HG03565 (cell line): Measurements from ENCODE around the gene TENM3.
A peak's percentile ranks its signal among the peaks of the same experiment; 100 is the strongest.

Experiments
- ATAC-seq: cut with Tn5 transposase; IDR thresholded peaks from one replicate; pipeline ENCODE4 v1.9.1; 2021; ENCODE audit warnings: mild to moderate bottlenecking, moderate library complexity; ENCODE audit not compliant: unreplicated experiment

Gene TENM3

GRCh38 chr4:182825786-182826185 lies 582.6 kb downstream of the TENM3 start:
- no peak for ATAC-seq

DNA sequence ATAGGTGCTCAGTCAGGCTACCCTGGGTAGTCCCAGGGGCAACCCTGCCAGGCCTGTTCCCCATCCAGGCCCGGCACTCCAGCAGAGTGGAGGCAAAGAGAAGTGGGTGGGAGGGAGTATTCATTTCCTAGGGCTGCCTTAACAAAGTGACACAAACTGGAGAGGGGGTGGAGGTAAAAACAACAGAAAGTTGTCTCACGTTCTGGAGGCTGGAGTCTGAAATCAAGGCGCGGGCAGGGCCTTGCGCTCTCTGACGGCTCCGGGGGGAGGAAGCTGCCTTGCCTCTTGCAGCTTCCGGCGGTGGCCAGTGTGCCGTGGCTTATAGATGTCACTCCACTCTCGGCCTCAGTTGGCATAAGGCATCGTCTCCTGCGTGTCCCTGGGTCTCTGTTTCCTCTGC lies 583.2 kb downstream of the TENM3 start:
- ATAC-seq: peak; percentile 48

DNA sequence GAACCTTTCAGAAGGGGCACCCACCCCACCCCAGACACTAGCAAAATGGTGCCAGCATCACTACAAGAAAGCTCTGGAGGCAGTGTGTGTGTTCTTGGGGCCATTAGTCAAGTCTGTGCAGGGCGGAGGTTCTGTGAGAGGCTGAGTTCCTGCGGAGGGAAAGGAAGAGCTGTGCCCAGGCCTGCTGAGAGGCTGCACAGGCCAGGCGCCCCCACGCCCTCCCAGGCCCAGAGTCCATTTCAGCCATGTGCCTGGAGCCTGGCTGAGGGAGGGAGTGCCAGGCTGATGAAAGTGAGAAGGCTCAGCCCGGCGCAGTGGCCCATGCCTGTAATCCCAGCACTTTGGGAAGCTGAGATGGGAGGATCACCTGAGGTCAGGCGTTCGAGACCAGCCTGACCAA lies 584.0 kb downstream of the TENM3 start:
- no peak for ATAC-seq

DNA sequence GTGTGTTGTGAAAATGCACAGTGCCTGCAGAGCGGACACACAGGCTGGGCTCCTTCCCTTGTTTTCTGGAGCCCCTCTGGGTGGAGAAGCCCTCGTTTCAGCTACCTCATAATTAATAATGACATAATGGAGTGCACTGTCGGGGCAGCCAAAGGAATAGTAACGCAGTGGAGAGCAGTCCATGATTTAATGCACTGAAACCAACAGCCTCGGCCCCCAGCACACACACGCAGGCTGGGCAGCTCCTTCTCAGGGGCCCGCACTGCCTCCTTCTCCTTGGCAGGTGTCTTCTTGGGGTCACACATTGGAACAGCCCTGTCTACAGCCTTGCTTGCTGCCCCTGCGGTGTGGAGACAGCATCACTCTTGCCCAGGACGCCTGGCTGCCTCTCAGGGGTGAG lies 584.8 kb downstream of the TENM3 start:
- ATAC-seq: no peak

DNA sequence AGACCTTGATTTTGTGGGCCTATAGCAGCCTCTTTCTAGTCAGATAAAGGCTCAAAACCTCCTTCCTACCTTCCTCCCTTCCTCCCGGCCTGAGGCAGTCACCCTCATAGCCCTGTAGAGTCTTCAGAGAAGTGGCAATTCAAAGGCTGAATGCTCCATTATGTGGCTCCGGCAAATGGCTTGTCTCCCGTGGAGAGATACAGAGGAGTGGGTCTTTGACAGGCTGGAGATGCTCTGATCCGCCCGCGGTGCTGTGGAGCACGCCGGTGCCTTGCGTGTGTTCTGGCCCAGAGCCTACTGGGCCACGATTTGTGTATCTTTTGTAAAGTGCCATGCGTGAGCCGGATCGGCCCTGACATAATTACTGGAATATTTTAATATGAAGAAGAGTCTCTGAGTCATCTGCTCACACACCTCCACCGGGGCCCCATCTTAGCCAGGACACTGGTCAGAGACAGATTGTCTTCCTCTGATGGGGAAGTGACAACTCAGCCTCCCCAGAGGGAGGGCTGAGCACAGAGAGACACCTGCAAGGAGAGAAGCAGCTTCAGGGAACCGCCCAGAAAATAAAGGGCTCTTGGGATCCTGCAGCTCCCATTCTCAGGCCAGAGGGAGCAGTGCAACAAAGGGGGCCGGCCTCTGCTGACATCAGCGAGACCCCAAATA lies 585.3 kb downstream of the TENM3 start:
- no peak for ATAC-seq

DNA sequence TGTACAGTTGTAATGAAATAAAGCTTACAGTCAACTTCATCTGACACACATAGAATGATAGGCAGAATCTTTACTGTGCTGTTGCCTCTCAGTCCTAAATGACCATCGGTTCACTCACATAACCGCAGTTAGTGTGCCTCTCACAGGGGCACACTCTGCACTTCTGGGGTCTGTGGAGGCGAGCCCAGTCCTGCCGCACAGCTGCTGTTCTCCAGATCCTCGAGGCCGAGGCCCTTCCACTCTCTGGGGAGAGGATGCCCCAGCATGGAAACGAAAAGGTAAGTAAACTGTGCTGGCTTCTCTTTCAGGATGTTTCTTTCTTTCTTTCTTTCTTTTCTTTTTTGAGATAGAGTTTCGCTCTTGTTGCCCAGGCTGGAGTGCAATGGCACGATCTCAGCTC lies 586.0 kb downstream of the TENM3 start:
- no peak for ATAC-seq

DNA sequence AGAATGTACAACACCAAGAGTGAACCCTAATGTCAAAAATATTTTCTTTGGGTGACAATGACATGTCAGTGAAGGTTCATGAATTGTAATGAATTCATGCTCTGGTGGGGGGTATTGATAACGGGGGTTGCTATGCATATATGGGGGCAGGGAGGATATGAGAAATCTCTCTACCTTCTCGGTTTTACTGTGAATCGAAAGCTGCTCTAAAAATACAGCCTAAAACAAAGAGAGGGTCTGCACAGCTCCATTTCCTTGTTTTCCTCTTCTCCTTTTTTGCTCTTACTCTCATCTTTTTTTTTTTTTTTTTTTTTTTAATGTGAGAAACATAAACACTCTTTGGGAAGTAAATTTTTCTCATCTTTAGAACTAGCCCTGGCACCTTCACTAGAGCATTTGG lies 588.2 kb downstream of the TENM3 start:
- no peak for ATAC-seq

GRCh38 chr4:182832352-182833120 lies 589.3 kb downstream of the TENM3 start:
- ATAC-seq: no peak

DNA sequence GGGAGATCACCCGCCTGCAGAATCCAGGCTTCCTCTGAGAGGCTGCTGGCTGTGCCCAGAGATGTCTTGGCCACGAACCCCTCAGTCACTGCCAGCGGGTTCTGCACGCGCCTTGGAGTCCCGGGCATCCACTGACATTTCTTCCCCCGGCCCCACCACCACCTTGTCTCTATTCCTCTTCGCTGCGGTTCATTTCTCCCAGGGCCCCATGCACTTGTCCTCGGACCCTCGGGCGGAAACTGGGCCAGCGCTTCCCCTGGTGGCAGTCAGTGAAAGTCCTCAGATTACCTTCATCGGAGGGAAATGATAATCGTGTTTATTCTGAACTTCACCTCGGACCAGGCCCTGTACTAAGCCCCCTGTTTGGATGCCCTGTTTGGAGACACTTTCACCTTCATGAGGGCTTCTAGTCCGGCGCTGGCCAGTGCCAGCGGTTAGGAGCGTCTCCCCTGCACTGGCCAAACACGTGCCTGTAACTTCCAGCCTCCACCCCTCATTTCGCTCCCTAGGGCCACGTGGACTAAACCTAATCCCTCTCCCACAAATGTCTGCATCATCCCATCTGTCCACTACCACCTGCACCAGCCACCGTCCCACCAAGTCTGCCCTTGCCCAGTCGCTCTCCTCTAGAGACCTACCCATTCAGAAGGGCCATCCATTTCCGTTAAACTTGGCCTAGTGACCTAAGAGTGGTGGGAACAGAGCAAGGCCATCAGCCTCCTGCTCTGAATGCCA lies 592.0 kb downstream of the TENM3 start:
- ATAC-seq: no peak

GRCh38 chr4:182837831-182838230 lies 594.6 kb downstream of the TENM3 start:
- no peak for ATAC-seq

- ATAC-seq: no peak
Observed at GRCh38 chr4:182838535-182838934, 595.3 kb downstream of the TENM3 start.

DNA sequence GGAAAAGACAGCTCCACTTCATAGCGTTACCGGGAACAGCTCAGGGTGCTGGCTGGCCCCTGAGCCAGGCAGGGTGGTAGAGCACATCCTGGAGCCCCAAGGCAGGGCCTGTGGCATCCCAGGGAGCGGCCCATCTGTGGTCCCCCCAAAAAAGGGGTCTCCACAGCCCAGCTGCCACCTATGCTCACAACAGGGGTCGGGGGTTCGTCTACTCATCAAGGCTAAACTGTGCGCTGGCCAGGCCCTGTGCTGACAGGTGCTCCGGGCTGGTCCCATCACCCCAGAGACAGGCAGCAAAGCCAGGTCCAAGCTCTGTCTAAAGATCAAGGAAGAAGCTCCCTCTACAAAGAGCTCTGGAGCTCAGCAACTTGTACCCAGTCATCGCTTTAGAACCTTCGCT lies 596.1 kb downstream of the TENM3 start:
- no peak for ATAC-seq

DNA sequence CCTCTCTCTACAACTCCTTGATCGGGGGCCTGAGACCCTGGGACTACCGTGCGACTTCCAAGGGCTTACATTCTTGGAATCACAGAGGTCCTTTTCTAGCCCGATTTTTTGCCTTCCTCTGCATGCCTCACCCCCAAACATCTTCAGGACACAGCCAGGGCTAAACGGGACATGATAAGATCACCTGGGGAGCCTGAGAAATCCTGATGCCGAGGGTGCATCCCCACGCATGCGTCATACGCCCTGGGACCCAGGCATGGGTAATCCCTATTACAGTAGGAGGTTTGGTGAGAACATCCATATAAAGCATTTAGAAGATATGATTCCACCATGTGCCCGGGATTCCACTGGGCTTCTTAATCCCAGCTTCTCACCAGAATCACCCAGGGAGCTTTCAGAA lies 596.9 kb downstream of the TENM3 start:
- ATAC-seq: no peak

- no peak for ATAC-seq
Observed at GRCh38 chr4:182842104-182842600, 599.0 kb downstream of the TENM3 start.

GRCh38 chr4:182842759-182843390 lies 599.7 kb downstream of the TENM3 start:
- ATAC-seq: no peak

DNA sequence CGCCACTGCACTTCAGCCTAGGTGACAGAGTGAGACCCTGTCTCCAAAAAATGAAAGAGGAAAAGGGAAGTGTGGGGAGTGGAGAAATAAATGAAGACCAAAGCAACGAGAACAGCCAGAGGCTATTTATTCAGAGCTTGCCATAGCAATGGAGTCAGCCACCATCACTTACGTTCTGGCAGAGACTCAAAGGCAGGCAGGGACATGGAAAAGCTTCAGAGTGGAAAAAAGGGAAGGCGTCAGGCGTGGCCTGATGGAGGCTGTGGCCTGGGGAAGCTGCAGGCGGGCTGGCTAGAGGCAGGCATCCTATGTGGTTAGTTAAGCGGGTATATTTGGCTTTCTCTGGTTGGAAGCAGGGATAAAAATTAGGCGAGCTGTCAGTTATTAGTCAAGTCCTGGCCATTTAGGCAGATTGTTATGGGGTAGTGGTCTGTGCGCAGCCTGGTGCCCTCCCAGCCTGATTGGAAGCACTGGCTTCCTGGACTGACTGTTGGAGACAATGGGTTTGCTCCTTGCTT lies 600.7 kb downstream of the TENM3 start:
- no peak for ATAC-seq

DNA sequence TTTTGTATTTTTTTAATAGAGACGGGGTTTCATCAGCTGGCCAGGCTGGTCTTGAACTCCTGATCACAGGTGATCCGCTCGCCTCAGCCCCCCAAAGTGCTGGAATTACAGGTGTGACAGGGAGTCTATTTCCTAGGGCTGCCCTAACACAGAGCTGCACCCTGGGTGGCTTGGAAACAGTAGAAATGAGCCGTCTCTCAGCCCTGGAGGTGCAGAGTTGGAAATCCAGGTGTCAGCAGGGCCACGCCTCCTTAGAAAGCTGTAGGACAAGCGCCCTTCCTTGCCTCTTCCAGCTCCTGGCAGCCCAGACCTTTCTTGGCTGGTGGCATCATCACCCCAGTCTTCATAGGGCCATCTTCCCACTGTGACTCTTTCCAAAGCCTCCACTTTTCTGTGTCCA lies 602.4 kb downstream of the TENM3 start:
- ATAC-seq: no peak

DNA sequence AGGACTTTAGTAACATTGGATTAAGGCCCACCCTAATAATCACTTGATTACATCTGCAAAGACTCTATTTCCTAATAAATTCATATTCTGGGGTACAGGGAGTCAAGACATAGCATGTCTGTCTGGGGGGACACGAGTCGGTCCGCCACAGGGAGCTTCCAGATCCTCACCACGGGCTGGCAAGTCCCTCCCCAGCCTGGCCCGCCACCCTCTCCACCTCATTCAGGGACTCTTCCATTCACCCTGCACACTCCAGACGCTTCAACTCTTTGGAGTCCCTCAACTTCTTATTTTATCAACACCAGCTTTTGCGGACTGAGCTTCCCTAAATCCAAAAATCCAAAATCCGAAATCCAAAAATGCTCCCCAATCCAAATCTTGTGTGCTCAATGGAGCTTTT lies 602.8 kb downstream of the TENM3 start:
- no peak for ATAC-seq

DNA sequence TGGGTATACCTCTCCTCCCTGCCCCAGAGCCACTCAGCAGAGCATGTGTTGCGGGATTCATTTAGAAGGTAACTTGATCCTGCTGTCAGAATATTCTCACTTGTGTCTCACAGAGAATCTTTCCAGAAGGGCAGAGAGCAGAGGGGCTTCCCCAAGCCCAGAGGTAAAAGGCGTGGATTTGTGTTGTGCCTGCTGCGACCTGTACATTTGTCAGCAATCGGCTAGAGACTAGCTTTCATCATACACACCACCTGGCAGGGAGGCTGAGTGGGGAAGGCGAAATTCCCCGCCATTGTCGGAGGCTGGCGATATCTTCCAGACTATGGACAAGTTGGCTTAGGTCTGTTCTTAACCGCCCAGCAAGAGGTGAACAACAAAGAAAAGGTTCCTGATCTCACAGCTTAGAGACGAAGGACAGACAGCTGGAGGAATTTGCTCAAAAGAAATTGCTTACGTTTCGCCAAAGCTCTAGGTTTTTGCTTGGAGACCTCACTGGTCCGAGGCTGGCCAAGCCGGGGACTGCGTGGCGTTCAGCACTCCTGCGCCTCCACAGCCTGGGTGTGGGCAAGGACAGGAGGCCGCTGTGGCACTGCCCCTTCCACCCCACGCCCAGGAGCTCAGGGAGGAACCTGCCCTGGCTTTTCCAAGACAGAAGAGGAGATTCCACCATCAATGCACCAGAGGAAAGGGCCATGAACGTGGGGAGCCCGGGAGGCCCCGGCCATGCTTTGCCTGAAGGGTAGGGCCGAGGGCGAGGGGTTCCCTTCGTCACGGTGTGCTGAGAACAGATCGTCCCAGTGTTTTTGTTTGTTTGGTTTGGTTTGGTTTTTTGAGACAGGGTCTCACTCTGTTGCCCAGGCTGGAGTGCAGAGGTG lies 604.6 kb downstream of the TENM3 start:
- ATAC-seq: no peak

GRCh38 chr4:182848685-182849084 lies 605.5 kb downstream of the TENM3 start:
- no peak for ATAC-seq
